Activated CD4-positive, alpha-beta memory T cell treated with anti-CD3 and anti-CD28 coated beads, Interleukin-2, amount 10 ng/mL, durations not matched to agents 7 days and 5 days (primary cell): Measurements from ENCODE around the gene IZUMO4. TPM values are rescaled to one million over a fixed set of nuclear protein-coding genes. Genes with fewer than 3 reads are reported as not detected.
A peak's percentile ranks its signal among the peaks of the same experiment; 100 is the strongest.

Experiments
- CTCF ChIA-PET: fragments of 350-600 bp; sonication (Branson Sonifier 250); formaldehyde crosslinking; loops from one replicate; lab custom pipeline; 2021; ENCODE audit warnings: antibody characterized with exemption, inconsistent platforms; lab: Charles Lee
- POLR2A ChIA-PET: fragments of 350-600 bp; sonication (Branson Sonifier 250); formaldehyde crosslinking; loops from one replicate; lab custom pipeline; 2021; ENCODE audit warnings: antibody characterized with exemption; lab: Charles Lee
- DNase-seq: peaks from one replicate; pipeline ENCODE4 v3.0.0-alpha.2; 2020
- H3K27ac Mint-ChIP-seq: one replicate; pipeline ENCODE4 v1.8.0; 2021; ENCODE audit warnings: mild to moderate bottlenecking, mixed read lengths
- H3K27me3 Mint-ChIP-seq: one replicate; pipeline ENCODE4 v1.8.0; 2021; ENCODE audit warnings: mixed read lengths
- H3K36me3 Mint-ChIP-seq: one replicate; pipeline ENCODE4 v1.8.0; 2021; ENCODE audit warnings: low read depth, mixed read lengths
- H3K4me1 Mint-ChIP-seq: one replicate; pipeline ENCODE4 v1.8.0; 2021; ENCODE audit warnings: mixed read lengths
- H3K4me3 Mint-ChIP-seq: one replicate; pipeline ENCODE4 v1.8.0; 2021; ENCODE audit warnings: mild to moderate bottlenecking, mixed read lengths
- H3K9me3 Mint-ChIP-seq: one replicate; pipeline ENCODE4 v1.8.0; 2021; ENCODE audit warnings: mixed read lengths
- total RNA-seq, 2 experiments: library from RNA; stranded (reverse); gene quantifications; one replicate each; pipeline ENCODE4 v1.2.3, GENCODE V29; 2021

The IZUMO4 gene
- total RNA-seq, 2 experiments from 2014 or later = 10.3 to 10.5 TPM

- DNase-seq = no peak
- peaks cover 29% of the 10 kb centered on the region for H3K4me1 Mint-ChIP-seq
- H3K4me3 Mint-ChIP-seq = peak overlapping the region; percentile 91
- H3K27ac Mint-ChIP-seq = peak overlapping the region; percentile 86
- H3K36me3 Mint-ChIP-seq = no peaks in the 10 kb centered on the region
- H3K27me3 Mint-ChIP-seq = no peaks in the 10 kb centered on the region
- H3K9me3 Mint-ChIP-seq = no peaks in the 10 kb centered on the region
- CTCF ChIA-PET = interaction anchor here (0.7 to 2.2 kb wide), 2 partner anchors 10 to 19 kb away, joined by 3 to 8 read pairs; no protein-coding TSS in a partner anchor
- POLR2A ChIA-PET = interaction anchor here (1.2 to 4.2 kb wide), 5 partner anchors 10 to 32 kb away, joined by 6 to 35 read pairs (median 7); partner anchors contain the start of gene MKNK2
These were observed 34.4 kb upstream of the IZUMO4 start for GRCh38 chr19:2062389-2062729.

GRCh38 chr19:2062770-2063169, 33.9 kb upstream of the IZUMO4 start:
- peak overlapping the region; percentile 86 for H3K27ac Mint-ChIP-seq
- no peak for DNase-seq
- peak overlapping the region; percentile 91 for H3K4me3 Mint-ChIP-seq
- H3K4me1 Mint-ChIP-seq = peaks cover 27% of the 10 kb centered on the region
- H3K36me3 Mint-ChIP-seq = no peaks in the 10 kb centered on the region
- H3K9me3 Mint-ChIP-seq = no peaks in the 10 kb centered on the region
- CTCF ChIA-PET = interaction anchor here (1.6 kb wide), 1 partner anchor 11 kb away, joined by 5 read pairs; no protein-coding TSS in a partner anchor
- POLR2A ChIA-PET = interaction anchor here (0.7 to 4.2 kb wide), 4 partner anchors 11 to 1964 kb away, joined by 3 to 35 read pairs (median 8); partner anchors contain the start of gene MKNK2
- H3K27me3 Mint-ChIP-seq = no peaks in the 10 kb centered on the region

- Mint-ChIP-seq H3K36me3 (peaks cover 4% of the 10 kb centered on the region), H3K9me3 (no peaks in the 10 kb centered on the region), H3K27me3 (no peaks in the 10 kb centered on the region), H3K4me1 (peaks cover 24% of the 10 kb centered on the region), H3K4me3 (peak overlapping the region; percentile 32), H3K27ac (no peak overlapping the region)
- ChIA-PET CTCF (interaction anchor here (0.7 to 1.6 kb wide), 2 partner anchors 12 to 165 kb away, joined by 3 to 5 read pairs; no protein-coding TSS in a partner anchor), POLR2A (interaction anchor here (1.3 to 4.2 kb wide), 2 partner anchors 12 to 19 kb away, joined by 9 to 35 read pairs; partner anchors contain the start of gene MKNK2)
- no peak for DNase-seq
These were observed 32.9 kb upstream of the IZUMO4 start for GRCh38 chr19:2063824-2064223.

DNA sequence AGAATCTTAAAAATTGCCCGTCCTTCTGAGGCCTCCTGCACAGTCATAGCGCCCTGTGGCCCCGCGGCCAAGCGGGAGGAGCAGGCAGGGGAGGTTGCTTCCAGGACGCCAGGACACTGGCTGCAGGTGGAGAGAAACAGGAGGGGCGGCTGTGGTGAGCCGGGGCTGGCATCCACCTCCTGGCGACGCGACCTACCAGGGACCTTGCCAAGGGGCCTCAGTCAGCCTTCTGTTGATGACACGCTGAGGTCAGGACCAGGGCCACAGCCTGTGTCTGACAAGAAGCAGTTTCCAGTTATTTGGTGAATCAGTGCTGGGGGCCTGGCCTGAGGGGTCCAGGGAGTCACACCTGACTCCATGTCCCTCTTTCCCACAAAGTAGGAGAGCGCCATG, 32.3 kb upstream of the IZUMO4 start:
- ChIA-PET CTCF (no interaction called here), POLR2A (no interaction called here)

GRCh38 chr19:2064788-2065524, 31.8 kb upstream of the IZUMO4 start:
- no peaks in the 10 kb centered on the region for H3K27me3 Mint-ChIP-seq
- peaks cover 9% of the 10 kb centered on the region for H3K36me3 Mint-ChIP-seq
- DNase-seq = no peak
- CTCF ChIA-PET = interaction anchor here (1.0 kb wide), 1 partner anchor 167 kb away, joined by 3 read pairs; no protein-coding TSS in a partner anchor
- H3K9me3 Mint-ChIP-seq = no peaks in the 10 kb centered on the region
- no peak overlapping the region for H3K4me3 Mint-ChIP-seq
- POLR2A ChIA-PET = no interaction called here
- no peak overlapping the region for H3K27ac Mint-ChIP-seq
- H3K4me1 Mint-ChIP-seq = peaks cover 23% of the 10 kb centered on the region

More for the DNA sequence above, 32.3 kb upstream of the IZUMO4 start:
- Mint-ChIP-seq H3K27ac (no peak overlapping the region), H3K36me3 (peaks cover 4% of the 10 kb centered on the region), H3K4me1 (peaks cover 20% of the 10 kb centered on the region), H3K9me3 (no peaks in the 10 kb centered on the region), H3K27me3 (no peaks in the 10 kb centered on the region), H3K4me3 (no peak overlapping the region)
- no peak for DNase-seq

- POLR2A ChIA-PET = interaction anchor here (0.7 to 4.3 kb wide), 4 partner anchors 10 to 24 kb away, joined by 3 to 22 read pairs (median 8); partner anchors contain the start of gene MOB3A
- H3K27me3 Mint-ChIP-seq = no peaks in the 10 kb centered on the region
- no peak overlapping the region for H3K27ac Mint-ChIP-seq
These were observed 26.3 kb upstream of the IZUMO4 start for GRCh38 chr19:2070436-2070827.

GRCh38 chr19:2070986-2071673, 25.6 kb upstream of the IZUMO4 start:
- Mint-ChIP-seq H3K36me3 (peaks cover 54% of the 10 kb centered on the region), H3K27ac (peak overlapping the region; percentile 56), H3K4me1 (peaks cover 27% of the 10 kb centered on the region), H3K9me3 (no peaks in the 10 kb centered on the region), H3K4me3 (no peak overlapping the region), H3K27me3 (no peaks in the 10 kb centered on the region)
- DNase-seq = no peak
- POLR2A ChIA-PET = interaction anchor here (1.9 to 4.3 kb wide), 3 partner anchors 12 to 23 kb away, joined by 7 to 22 read pairs (median 13); partner anchors contain the start of genes MKNK2 and MOB3A
- CTCF ChIA-PET = interaction anchor here (1.0 to 1.1 kb wide), 3 partner anchors 19 to 24 kb away, joined by 3 to 4 read pairs (median 4); no protein-coding TSS in a partner anchor

More at GRCh38 chr19:2070436-2070827, 26.3 kb upstream of the IZUMO4 start:
- CTCF ChIA-PET = interaction anchor here (0.7 to 1.5 kb wide), 9 partner anchors 14 to 127 kb away, joined by 3 to 5 read pairs (median 4); partner anchors contain the start of gene BTBD2
- Mint-ChIP-seq H3K4me3 (no peak overlapping the region), H3K36me3 (peaks cover 49% of the 10 kb centered on the region), H3K9me3 (no peaks in the 10 kb centered on the region), H3K4me1 (peaks cover 25% of the 10 kb centered on the region)
- no peak for DNase-seq

- no peak overlapping the region for H3K4me3 Mint-ChIP-seq
- peaks cover 71% of the 10 kb centered on the region for H3K36me3 Mint-ChIP-seq
- H3K9me3 Mint-ChIP-seq = no peaks in the 10 kb centered on the region
- H3K27ac Mint-ChIP-seq = peak overlapping the region; percentile 10
- no peaks in the 10 kb centered on the region for H3K27me3 Mint-ChIP-seq
- ChIA-PET CTCF (interaction anchor here (0.5 kb wide), 1 partner anchor 143 kb away, joined by 3 read pairs; no protein-coding TSS in a partner anchor), POLR2A (interaction anchor here (1.0 to 2.9 kb wide), 4 partner anchors 10 to 45 kb away, joined by 3 to 13 read pairs (median 5); partner anchors contain the start of gene MKNK2)
- H3K4me1 Mint-ChIP-seq = peaks cover 30% of the 10 kb centered on the region
- DNase-seq = no peak
These were observed 23.8 kb upstream of the IZUMO4 start for GRCh38 chr19:2072757-2073551.

- POLR2A ChIA-PET = interaction anchor here (0.9 to 1.4 kb wide), 2 partner anchors 9 to 11 kb away, joined by 3 to 5 read pairs; no protein-coding TSS in a partner anchor
- Mint-ChIP-seq H3K4me3 (no peak overlapping the region), H3K4me1 (peaks cover 44% of the 10 kb centered on the region), H3K9me3 (no peaks in the 10 kb centered on the region), H3K36me3 (peaks cover 83% of the 10 kb centered on the region), H3K27ac (no peak overlapping the region), H3K27me3 (no peaks in the 10 kb centered on the region)
- no peak for DNase-seq
- CTCF ChIA-PET = no interaction called here
These were observed 20.2 kb upstream of the IZUMO4 start for GRCh38 chr19:2076526-2076944.

GRCh38 chr19:2077398-2077797, 19.3 kb upstream of the IZUMO4 start:
- H3K9me3 Mint-ChIP-seq = no peaks in the 10 kb centered on the region
- no peak overlapping the region for H3K4me3 Mint-ChIP-seq
- no peak overlapping the region for H3K27ac Mint-ChIP-seq
- peaks cover 83% of the 10 kb centered on the region for H3K36me3 Mint-ChIP-seq
- peaks cover 50% of the 10 kb centered on the region for H3K4me1 Mint-ChIP-seq
- ChIA-PET CTCF (no interaction called here), POLR2A (no interaction called here)
- H3K27me3 Mint-ChIP-seq = no peaks in the 10 kb centered on the region
- DNase-seq = no peak

- CTCF ChIA-PET = no interaction called here
- peak overlapping the region; percentile 40 for H3K27ac Mint-ChIP-seq
- DNase-seq = no peak
- H3K9me3 Mint-ChIP-seq = no peaks in the 10 kb centered on the region
- no peak overlapping the region for H3K4me3 Mint-ChIP-seq
- peaks cover 83% of the 10 kb centered on the region for H3K36me3 Mint-ChIP-seq
- POLR2A ChIA-PET = interaction anchor here (1.3 kb wide), 1 partner anchor 18 kb away, joined by 3 read pairs; the partner anchor contains the start of gene MOB3A
- peaks cover 47% of the 10 kb centered on the region for H3K4me1 Mint-ChIP-seq
- no peaks in the 10 kb centered on the region for H3K27me3 Mint-ChIP-seq
These were observed 18.7 kb upstream of the IZUMO4 start for GRCh38 chr19:2077833-2078619.
